Hematopoietic multipotent progenitor cell treated with erythropoietin and hydrocortisone succinate and interleukin-3 and kit ligand, for 17 days (in vitro differentiated cells): Measurements from ENCODE around the gene NFYA.

ENCODE experiments used
- DNase-seq: peaks from one replicate; pipeline ENCODE4 v3.0.0-alpha.2; 2015; ENCODE audit warnings: low spot score

The NFYA gene

DNA sequence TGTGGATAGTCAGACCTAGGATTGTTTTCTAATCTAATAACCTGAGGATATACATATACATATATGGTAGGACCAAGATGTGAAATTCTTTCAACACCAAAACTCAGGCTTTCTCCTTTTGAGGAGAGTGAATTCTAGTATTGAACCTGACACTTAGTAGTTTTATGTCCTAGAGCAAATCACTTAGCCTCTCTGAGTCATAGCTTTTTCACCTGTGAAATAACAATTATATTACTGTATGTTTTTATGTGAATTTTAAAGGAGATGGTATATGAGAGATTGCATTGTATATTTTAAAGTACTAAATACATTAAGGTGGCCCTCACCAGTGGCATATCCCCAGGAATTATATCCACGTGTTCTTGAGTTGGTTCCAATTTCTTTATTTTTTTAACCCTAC, 46.7 kb downstream of the NFYA start:
- DNase-seq, result no peak

- no peak for DNase-seq
Measured at GRCh38 chr6:41120058-41120457, 47.3 kb downstream of the NFYA start.

DNA sequence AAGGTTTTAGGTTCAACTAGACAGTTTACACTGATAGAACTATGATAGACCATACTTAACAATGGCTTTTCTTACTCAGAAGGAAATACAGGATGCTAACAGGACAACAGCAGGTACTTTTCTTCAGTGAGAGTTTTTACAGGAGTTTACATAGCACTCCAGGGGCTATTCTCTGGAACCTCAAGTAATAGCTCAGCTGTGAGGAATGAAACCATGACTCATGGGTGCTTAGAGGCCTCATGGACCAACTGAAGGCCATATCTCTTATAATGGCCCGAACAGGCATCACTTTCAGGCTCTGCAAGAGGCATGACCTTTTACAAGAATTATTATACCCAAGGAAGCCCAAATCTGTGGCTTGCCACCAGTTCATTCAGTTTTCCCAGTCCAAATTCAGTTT, 49.6 kb downstream of the NFYA start:
- no peak for DNase-seq

- no peak for DNase-seq
Measured at GRCh38 chr6:41122918-41123317, 50.1 kb downstream of the NFYA start.

DNA sequence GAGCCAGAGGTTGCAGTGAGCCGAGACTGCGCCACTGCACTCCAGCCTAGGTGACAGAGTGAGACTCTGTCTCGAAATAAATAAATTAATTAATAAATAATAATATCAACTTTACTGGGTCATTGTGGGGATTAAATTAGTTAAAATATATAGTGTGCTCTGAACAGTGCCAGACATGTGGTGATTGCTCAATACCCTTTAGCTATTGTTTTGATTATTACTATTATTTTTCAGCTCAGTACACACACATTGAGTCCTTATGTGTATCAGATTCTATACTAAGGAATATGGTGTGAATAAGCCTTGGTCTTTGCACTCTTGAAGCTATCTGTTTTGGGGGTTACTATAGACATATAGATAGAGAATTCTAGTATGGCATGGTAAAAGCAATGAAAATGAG, 52.5 kb downstream of the NFYA start:
- no peak for DNase-seq

- DNase-seq, result no peak
Measured at GRCh38 chr6:41132254-41132653, 59.5 kb downstream of the NFYA start.

DNA sequence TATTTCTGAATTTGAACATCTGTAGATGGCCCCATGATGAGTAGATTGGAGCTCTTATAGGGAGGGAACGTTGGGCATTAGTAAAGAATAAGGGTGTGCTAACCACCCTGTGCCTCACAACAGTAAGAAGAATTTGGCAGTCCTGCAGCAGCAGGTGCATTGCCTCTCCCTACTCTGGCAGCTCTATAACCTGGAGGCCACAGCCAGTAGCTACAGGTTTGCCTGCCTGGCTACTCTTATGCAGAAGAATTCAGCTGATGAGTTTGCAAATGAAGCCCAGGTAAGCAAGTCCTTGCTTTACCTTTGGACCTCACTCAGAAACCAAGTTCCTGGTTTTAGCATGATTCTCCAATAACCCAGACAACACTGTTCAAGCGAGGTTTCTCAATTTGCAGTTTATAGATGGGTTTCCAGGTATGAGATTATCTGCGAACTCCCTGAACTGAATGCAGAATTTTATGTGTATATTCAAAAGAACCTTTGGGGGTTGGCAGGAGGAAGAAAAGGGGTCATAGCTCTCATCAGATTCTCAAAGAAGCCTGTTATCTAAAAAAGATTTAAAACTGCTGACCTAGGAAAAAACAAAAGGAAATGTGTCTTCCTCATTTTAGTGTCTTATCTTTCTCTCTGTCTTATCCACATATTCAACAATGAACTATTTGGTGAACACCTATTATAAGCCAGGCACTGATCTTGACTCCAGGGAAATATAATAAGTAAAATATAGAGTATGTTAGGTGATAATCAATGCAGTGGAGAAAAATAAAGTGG, 62.5 kb downstream of the NFYA start:
- DNase-seq, result no peak

GRCh38 chr6:41136911-41137310, 64.1 kb downstream of the NFYA start:
- DNase-seq, result no peak

DNA sequence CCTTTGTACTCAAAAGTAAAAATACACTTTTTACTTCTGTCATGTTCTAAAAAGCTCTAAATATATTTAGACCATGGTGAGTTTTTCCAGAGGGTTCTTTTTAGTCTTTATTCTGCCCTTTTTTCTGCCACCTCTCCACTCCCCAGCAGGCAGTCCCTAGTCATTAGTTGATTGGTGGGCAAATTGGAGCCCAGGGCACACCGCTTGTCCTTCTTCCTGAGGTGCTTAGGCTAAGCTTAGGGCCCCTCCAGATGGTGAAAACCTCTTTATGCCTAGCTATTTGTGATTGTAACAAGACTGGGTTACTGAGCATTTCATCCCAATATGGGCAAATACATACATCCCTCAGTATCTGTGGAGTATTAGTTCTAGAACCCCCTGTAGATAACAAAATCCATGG, 75.1 kb downstream of the NFYA start:
- DNase-seq, result no peak
